Colonic mucosa (tissue), 4 donors: ENCODE data around the gene FRS2. TPM values are rescaled to one million over a fixed set of nuclear protein-coding genes. Genes with fewer than 3 reads are reported as not detected.

Source experiments
- DNase-seq: peaks from one replicate; pipeline ENCODE4 v3.0.0-alpha.2; 2020
- H3K27ac ChIP-seq: fragments of 200-600 bp; one replicate; pipeline ENCODE4 v1.8.0; 2021
- H3K27me3 ChIP-seq: fragments of 200-600 bp; one replicate; pipeline ENCODE4 v1.8.0; 2021
- H3K36me3 ChIP-seq: fragments of 200-600 bp; one replicate; pipeline ENCODE4 v1.8.0; 2021
- H3K4me1 ChIP-seq: fragments of 200-600 bp; one replicate; pipeline ENCODE4 v1.8.0; 2021; ENCODE audit warnings: mild to moderate bottlenecking
- H3K4me3 ChIP-seq: fragments of 200-600 bp; one replicate; pipeline ENCODE4 v1.8.0; 2021
- H3K9ac ChIP-seq, 2 donors: one replicate each; pipeline ENCODE4 v1.7.0; 2013; ENCODE audit warnings: control low read depth in 2 of 2, low read depth in 2 of 2, low read length in 2 of 2
- H3K9me3 ChIP-seq: fragments of 200-600 bp; one replicate; pipeline ENCODE4 v1.8.0; 2021
- intact Hi-C: fragments of 100-400 bp; cut with DNase I; formaldehyde crosslinking; loops from one replicate; pipeline ENCODE4 v1.14.1; 2022
- total RNA-seq, 2 donors: library from RNA; stranded (reverse); fragmentation: NEBNext Ultra II Directional in 1 of 2; extraction: Animal tissue kit (Norgen Biotek cat#: 25700) in 1 of 2; gene quantifications; one replicate each; pipeline ENCODE4 v1.2.1, GENCODE V29; 2021
- TF ChIP-seq, protein P1 (sequence below): fragments of 200-600 bp; IDR thresholded peaks from one replicate; pipeline ENCODE4 v1.8.0; 2022; ENCODE audit warnings: antibody characterized with exemption, mild to moderate bottlenecking
- donor health status: healthy.
- donor health status: DM: no; HTN: no; CAD: no.
- donor health status: DM: no; HTN: no; CAD: no.

The FRS2 gene
- total RNA-seq, 2 donors from 2014 or later: 22.4 to 28.4 TPM

DNA sequence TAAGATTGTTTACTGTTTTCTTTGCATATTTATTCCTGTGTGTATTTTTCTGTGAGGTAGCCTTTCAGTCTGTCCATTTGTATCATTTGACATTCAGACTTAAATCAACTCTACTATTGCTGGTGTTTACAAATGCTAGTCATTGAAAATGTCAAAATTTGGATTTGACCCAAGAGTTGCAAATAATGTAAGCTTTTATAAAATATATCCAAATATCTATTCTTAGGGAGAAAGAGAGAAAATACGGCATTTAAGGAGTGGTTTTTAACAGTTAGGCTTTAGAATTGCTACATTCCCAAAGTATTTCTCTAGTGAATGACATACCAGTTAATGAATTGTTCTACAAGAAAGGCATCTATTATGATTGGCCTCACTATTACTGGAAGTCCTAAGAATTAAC lies 37.9 kb downstream of the FRS2 start:
- Histone ChIP-seq H3K4me1 (no peaks in the 10 kb centered on the region), H3K36me3 (no peaks in the 10 kb centered on the region), H3K9me3 (no peaks in the 10 kb centered on the region), H3K4me3 (no peak overlapping the region), H3K27me3 (no peaks in the 10 kb centered on the region), H3K9ac (no peak overlapping the region), H3K27ac (no peak overlapping the region)
- intact Hi-C loops: no loop called here
- TF ChIP-seq, protein P1, sequence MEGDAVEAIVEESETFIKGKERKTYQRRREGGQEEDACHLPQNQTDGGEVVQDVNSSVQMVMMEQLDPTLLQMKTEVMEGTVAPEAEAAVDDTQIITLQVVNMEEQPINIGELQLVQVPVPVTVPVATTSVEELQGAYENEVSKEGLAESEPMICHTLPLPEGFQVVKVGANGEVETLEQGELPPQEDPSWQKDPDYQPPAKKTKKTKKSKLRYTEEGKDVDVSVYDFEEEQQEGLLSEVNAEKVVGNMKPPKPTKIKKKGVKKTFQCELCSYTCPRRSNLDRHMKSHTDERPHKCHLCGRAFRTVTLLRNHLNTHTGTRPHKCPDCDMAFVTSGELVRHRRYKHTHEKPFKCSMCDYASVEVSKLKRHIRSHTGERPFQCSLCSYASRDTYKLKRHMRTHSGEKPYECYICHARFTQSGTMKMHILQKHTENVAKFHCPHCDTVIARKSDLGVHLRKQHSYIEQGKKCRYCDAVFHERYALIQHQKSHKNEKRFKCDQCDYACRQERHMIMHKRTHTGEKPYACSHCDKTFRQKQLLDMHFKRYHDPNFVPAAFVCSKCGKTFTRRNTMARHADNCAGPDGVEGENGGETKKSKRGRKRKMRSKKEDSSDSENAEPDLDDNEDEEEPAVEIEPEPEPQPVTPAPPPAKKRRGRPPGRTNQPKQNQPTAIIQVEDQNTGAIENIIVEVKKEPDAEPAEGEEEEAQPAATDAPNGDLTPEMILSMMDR: no peak
- no peak for DNase-seq

DNA sequence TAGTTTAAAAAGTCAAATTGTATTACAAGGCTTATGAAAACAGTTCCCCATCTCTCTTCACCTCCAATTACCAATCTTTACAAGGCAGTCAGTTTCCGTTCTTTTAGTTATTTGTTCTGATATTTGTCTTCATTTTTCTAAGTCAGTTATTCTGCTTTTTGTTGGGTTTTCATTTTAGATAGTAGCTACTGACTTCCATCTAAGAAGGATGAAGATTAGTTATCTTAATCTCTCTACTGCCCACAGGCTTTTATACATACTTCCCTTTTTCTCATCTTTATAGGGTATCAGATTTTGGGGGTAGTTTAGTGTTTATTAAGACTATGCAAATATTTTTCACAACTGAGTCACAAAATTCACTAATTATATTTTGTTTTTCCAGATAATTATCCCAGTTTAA lies 38.4 kb downstream of the FRS2 start:
- TF ChIP-seq, protein P1: no peak

DNA sequence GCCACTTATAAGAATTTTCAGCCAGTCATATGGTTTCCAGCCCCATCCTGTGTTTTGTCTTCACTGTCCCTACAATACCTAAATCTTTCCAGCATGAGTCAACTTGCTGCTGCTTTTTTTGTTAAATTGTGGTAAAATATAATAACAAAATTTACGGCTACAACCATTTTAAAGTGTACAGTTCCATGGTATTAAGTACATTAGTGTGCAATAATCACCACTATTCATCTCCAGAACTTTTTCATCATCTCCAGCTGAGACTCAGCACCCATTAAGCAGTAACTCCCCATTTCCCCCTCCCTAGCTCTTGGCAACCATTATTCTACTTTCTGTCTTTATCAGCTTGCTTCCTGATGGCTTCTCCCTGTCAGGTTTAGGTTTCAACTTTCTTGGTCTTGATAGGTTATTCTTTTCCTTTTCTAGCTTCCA lies 39.1 kb downstream of the FRS2 start:
- no peaks in the 10 kb centered on the region for H3K27me3 ChIP-seq
- H3K4me1 ChIP-seq: no peaks in the 10 kb centered on the region
- DNase-seq: no peak
- no peaks in the 10 kb centered on the region for H3K9me3 ChIP-seq
- no peak overlapping the region for H3K27ac ChIP-seq
- intact Hi-C loops: no loop called here
- TF ChIP-seq, protein P1: no peak
- no peak overlapping the region for H3K4me3 ChIP-seq
- no peak overlapping the region for H3K9ac ChIP-seq
- H3K36me3 ChIP-seq: no peaks in the 10 kb centered on the region

More for the DNA sequence above, 38.4 kb downstream of the FRS2 start:
- no peaks in the 10 kb centered on the region for H3K9me3 ChIP-seq
- H3K4me1 ChIP-seq: no peaks in the 10 kb centered on the region
- H3K36me3 ChIP-seq: no peaks in the 10 kb centered on the region
- intact Hi-C loops: no loop called here
- H3K4me3 ChIP-seq: no peak overlapping the region
- no peak overlapping the region for H3K27ac ChIP-seq
- no peaks in the 10 kb centered on the region for H3K27me3 ChIP-seq
- no peak overlapping the region for H3K9ac ChIP-seq
- DNase-seq: no peak

DNA sequence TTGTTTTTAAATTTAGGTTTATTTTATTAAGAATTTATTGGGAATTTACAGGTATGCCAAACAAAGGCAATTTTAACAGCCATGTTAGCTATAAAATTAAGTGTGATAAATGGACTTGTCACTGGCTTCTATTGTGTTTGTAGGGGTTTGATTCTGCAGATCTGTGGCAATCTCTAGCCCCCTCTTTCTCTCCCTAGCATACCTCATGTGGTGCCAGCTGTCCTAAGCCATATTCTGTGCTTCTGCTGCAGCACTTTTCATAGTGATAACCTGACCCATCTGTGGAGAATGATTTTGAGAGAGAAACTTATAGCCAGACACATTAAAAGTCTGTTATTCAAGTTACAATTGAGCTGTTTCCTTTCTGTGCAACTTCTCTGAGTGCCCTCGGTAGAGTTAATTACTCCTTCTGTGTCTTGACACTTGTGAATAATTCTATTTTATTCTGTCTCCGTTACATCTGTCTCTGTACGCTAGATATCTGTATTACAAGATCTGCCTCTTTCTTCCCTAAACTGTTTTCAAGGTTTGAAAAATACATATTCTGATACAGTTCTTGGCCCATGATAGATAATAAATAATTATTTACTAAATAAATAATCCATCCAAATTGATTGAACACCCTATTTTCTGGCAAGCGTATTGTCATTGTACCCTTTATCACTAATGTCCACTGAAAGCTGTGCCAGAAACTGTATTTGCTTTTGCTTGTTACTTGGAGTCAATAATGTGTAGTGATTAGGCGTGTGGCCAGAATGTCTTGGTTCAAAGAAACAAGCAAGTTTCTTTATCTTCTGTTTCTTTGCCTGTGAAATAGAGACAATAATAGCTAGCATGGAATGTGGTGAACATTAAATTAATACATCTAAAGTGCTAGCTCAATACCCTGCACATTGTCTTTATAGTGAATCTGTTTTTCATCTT lies 40.0 kb downstream of the FRS2 start:
- Histone ChIP-seq H3K4me1 (no peaks in the 10 kb centered on the region), H3K9me3 (no peaks in the 10 kb centered on the region), H3K27me3 (no peaks in the 10 kb centered on the region), H3K36me3 (no peaks in the 10 kb centered on the region), H3K9ac (no peak overlapping the region), H3K4me3 (no peak overlapping the region), H3K27ac (no peak overlapping the region)
- no peak for DNase-seq
- TF ChIP-seq, protein P1: no peak
- intact Hi-C loops: no loop called here

DNA sequence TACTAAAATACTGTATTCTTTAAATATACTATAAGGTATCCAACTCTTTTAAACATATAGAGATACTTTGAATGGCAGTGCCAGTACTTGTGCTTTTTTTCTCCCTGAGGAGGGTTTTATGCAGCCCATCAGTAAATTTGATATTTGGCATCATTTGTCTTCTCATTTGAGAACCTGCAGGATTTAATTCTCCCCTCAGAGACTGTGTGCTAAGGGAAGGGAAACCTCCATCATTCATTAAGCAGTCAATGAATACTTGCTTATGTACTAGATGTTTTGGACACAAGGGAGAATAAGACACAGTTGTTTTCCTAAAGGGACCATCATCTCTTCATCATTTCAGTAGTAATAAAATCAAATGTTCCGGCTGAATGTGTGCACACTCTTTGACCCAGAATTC lies 40.8 kb downstream of the FRS2 start:
- H3K27ac ChIP-seq: no peak overlapping the region
- intact Hi-C loops: no loop called here
- no peak overlapping the region for H3K9ac ChIP-seq
- no peak for DNase-seq
- H3K4me1 ChIP-seq: no peaks in the 10 kb centered on the region
- no peaks in the 10 kb centered on the region for H3K9me3 ChIP-seq
- TF ChIP-seq, protein P1: no peak
- H3K36me3 ChIP-seq: no peaks in the 10 kb centered on the region
- H3K27me3 ChIP-seq: no peaks in the 10 kb centered on the region
- H3K4me3 ChIP-seq: no peak overlapping the region
